Hepatic stellate cell (primary cell): Measurements from ENCODE around the gene LTB4R2.
"Not testable (repeated sequence)": the region's sequence is repeated elsewhere in the genome, so short reads cannot be mapped to it uniquely, and the experiment has no call there.

Source experiments
- DNase-seq: peaks from one replicate; pipeline ENCODE4 v3.0.0; 2011; ENCODE audit warnings: low spot score

The LTB4R2 gene

GRCh38 chr14:24321212-24321975, 11.5 kb downstream of the LTB4R2 start:
- no peak for DNase-seq

DNA sequence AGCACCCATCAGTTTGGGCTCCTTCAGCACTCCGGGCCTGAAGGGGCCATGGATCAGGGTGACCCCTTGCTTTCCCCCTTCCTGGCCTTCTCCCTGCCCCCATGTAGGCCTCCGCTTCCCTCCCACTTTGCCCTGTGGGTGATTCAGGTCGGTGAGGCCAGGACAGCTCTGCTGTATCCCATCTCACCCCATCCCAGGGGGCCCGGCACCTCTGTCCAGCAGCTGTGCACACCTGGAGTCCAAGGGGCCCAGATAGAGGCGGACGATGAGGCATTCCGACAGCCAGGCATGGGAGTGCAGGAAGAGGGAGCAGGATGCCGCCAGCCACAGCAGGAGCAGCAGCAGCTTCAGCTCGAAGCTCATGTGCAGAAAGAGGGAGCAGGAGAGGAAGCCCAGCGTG, 12.7 kb downstream of the LTB4R2 start:
- DNase-seq: no peak

GRCh38 chr14:24323341-24323740, 13.4 kb downstream of the LTB4R2 start:
- DNase-seq: no peak

GRCh38 chr14:24324024-24324423, 14.1 kb downstream of the LTB4R2 start:
- no peak for DNase-seq

GRCh38 chr14:24325041-24325530, 15.1 kb downstream of the LTB4R2 start:
- no peak for DNase-seq

- DNase-seq: no peak
Measured at GRCh38 chr14:24325963-24326362, 16.0 kb downstream of the LTB4R2 start.

DNA sequence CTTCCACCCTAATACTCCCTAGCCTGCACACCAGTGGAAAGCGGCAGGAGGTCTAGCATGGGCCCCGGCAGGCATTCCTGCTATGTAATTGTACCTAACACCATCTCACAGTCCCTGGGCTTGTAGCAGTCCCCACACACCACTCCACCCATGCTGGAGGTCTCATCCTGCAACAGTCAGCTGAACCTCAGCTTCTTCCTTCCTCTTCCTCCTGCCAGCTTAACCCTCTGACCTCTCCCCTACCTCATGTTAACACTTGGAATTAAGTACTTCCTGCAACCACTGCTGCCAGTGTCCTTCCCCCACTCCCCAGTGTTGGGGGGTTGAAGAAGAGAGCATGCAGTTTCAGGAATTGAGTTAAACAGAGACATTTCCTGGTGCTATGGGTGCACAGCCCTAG, 17.4 kb downstream of the LTB4R2 start:
- DNase-seq: no peak

DNA sequence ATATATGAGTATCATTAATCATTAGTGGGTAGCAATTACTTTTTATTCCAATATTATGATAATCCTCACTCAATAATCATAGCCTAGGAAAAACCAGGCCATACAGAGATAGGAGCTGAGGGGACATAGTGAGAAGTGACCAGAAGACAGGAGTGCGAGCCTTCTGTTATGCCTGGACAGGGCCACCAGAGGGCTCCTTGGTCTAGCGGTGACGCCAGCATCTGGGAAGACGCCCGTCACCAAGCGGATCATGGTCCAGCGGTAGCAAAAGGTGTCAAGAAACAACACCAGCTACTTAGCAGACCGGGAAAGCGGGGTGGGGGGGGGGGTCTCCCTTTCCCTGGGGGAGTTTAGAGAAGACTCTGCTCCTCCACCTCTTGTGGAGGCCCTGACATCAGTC, 18.0 kb downstream of the LTB4R2 start:
- not testable (repeated sequence) for DNase-seq

DNA sequence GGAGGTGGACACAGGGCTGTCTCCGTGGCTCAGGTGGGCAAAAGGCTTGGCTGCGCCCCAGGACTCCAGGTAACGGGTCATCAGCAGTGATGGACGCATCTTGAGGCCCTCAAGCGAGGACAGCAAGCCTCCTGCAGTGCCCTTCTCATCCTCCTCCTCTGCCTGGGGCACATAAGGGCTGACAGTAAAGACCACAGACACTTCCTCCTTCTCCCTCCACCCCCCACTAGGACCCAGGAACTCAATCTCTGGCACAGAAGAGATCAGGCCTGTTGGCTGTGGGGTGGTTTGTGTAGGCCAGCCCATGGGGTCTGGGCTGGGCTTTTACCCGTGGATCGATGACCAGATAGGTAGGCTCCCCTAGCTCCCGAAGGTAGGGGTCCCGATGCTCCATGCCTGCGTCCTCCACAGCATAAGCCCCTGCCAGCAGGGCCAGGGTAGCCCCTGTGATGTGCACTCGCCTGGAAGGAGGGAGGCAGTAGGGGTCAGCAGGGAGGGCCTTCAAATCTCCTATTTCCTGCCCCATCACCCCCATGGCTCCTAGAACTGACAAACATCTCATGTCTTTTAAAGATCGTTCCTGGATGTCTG, 19.2 kb downstream of the LTB4R2 start:
- DNase-seq: no peak

GRCh38 chr14:24329736-24330135, 19.8 kb downstream of the LTB4R2 start:
- DNase-seq: no peak

DNA sequence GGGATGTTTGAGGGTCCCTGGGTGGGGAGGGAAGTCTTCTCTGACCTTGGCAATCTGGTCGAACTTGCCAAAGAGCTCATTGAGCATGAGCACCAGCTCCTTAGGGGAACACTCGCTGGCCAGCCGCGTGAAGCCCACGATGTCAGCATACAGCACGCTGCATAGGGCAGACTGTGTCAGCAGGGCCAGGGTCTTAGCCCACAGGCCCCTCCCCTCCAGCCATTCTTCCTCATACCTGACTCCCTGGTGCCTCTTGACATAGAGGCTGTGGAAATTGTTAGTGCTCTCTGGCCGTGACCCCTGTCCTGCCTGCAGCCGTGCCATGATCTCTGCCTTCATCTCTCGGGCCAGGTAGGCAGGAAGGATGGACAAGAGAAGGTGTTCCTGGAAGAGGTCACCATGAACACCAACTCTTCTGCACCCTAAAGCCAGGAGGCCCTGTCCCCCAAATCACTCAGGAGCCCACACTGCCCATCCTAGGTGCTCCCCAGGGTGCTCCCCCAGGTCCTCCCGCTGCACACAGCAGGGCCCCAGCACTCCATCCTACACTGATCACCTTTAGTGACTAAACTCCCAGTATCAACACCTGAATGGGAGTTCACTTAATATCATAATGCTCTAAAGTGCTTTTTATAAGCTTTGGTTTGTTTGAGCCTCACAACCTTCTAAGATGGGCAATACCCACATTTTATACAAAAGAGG, 21.2 kb downstream of the LTB4R2 start:
- no peak for DNase-seq

DNA sequence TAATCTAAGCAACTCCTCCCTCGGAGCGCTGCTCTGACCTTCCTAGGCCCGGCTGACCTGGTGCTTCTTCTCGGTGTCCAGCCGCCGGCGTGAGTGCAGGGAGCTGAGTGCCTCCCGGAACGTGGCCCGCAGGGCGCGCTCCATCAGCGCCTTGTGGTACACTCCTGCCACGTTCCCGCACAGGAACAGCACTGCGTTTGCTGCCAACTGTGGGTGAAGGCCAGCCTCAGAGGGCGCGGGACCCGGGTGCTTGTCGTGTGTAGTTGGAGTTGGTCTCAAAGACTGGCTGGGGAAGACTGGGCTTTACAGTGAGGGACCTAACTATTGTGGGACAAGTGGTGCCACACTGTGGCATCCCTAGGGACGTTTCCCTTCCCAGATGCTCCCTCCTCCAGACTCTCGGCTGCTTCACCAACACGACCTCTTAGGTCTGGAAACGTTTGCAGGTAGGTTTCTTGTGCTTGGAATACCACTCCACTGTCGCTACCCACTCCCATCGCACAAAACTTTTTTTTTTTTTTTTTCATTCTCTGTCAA, 21.9 kb downstream of the LTB4R2 start:
- no peak for DNase-seq

- DNase-seq: peak; percentile 88
Measured at GRCh38 chr14:24332268-24332993, 22.5 kb downstream of the LTB4R2 start.

DNA sequence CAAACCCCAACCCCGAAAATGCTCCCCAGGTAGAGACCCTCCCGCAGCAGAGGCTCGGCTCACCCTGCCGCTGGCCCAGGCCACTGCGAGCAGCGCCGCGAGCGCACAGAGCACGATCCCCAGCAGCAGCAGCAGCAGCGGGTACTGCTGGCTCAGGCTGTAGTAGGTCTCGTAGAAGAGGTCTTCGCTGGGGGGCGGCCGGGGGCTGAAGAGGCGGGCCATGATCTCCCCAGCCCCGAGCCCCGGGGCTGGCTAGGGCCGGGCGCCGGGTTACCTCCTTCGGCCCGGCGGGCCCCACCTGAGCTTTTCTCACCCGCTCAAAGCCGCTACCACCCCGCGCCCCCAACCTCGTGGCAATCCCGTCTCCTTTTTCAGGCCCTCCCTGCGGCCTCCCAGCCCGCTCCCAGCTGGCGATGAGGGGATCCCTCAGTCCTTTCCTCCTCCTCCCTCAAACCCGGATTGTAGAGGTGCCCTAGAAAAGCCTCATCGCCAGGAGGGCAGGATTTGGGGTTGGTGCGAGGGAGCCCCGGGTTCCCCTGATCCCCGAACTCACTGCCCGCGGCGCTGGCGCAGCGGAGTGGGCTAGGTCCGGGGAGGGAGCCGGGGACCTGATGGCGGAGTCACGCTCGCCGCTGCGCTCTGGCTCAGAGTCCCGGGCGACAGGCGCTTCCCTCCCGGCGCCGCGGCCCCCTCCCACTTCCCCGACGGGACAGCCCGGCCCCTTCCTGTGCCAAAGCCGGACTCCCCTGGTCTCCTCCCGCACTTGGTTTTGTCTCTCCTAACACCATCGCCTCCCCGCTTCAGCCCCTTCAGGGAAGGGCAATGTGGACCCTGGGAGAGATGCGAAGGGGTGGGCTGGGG, 24.7 kb downstream of the LTB4R2 start, which contains the start of gene ADCY4:
ADCY4 (minus strand) TSS at position 641 of the 861 bp plus-strand sequence; CDS start at position 222, 419 bp downstream.
- peak; percentile 52 for DNase-seq

DNA sequence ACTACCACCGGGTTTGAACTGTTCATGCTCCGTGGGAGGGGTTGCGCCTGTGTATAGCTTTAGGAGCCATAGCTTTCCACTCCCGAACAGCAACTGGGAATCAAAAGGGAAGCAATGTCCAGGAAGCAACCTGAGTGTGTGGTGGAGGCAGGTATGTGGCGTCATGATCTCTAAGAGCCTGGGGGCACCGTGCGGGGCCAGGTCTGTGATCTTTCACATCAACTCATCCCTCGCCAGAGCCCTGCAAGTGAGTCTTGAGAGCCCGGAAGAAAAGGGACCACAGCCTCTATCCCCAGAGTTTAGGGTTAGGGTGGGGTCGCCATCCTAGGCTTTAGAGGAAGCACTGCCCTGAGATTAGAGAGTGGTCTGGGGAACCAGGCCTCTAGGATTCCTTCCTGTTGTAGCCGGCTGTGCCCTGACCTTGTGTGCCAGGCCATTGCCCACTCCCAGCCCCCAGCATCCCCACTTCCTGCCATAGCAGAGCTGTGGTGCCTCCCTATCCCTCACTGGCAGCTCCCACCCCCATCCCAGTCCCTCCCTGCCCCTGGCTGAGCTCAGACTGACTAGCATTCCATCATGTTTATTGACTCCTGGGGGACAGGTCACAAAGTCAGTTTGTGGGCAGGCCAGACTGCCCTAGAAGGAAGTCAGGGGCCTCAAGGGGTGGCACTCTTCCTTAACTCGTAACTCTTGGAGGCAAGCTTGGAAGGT, 25.7 kb downstream of the LTB4R2 start:
- peak; percentile 46 for DNase-seq

DNA sequence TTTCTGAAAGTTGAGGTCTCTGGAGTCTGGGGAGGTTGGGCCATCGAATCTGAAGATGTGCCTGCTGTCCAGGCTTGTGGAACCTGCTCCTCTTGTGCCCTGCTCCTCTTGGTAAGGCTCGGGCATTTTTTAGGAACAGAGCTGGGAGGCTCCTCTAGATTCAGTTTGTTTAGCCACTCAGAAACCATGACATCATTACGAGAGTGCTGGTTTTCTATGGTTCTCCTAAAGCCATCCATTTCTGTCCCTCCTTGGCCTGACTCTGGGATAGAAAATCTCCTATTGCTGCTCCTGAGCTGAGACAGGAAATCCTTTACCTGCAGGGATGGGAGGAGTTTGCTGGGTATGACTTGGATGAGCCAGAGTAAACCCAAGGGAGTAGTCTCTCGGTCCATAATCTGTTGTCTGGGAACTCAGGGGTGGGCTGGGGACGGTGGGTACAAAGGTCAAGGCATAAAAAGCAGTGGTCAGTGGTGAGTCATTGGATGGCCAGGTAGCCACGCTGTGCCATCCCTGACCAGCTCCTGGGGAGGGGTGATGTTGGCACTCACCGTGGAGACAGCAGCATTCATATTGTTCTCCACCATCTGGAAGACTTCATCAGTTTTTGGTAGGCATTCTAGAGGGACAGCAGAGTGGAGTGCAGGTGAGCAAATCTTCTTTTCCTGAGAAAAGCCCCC, 27.3 kb downstream of the LTB4R2 start:
- DNase-seq: no peak

GRCh38 chr14:24337824-24338175, 27.9 kb downstream of the LTB4R2 start:
- DNase-seq: no peak

DNA sequence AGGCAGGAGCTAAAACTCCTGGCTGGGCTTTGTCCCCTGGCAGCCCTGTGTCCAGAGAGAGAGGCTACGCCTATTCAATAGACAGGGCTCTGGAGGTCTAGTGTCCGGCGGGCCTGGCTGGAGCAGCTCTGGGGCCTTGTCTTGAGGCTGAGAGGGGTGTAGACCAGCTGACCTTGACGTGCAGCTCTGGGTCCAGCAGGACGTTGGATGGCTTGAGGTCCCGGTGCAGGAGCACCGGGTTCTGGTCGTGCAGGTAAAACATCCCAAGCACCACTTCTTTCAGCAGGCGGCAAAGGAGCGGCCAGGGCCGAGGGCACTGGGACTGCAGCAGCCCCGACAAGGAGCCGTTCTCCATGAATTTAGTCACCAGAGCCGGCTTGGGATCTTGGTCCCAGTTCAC, 28.9 kb downstream of the LTB4R2 start:
- DNase-seq: no peak

GRCh38 chr14:24339284-24340151, 29.6 kb downstream of the LTB4R2 start, which contains the start of gene RIPK3:
Gene RIPK3 (minus strand): TSS chr14:24339991. CDS start chr14:24339826, 165 bp downstream.
- no peak for DNase-seq
